Measurements from ENCODE around the gene HBZ.

HBZ gene

GRCh38 chr16:129075-129474 is 23.4 kb upstream of the HBZ start:
- H3K9me3 ChIP-seq: no peaks in the 10 kb centered on the region
- no peak for DNase-seq
- intact Hi-C loops (cut with DNase I; ENCODE audit: low total_unique reads): no loop called here
- H3K4me3 ChIP-seq: no peak overlapping the region
- no peaks in the 10 kb centered on the region for H3K27me3 ChIP-seq
- TF ChIP-seq, protein P1, sequence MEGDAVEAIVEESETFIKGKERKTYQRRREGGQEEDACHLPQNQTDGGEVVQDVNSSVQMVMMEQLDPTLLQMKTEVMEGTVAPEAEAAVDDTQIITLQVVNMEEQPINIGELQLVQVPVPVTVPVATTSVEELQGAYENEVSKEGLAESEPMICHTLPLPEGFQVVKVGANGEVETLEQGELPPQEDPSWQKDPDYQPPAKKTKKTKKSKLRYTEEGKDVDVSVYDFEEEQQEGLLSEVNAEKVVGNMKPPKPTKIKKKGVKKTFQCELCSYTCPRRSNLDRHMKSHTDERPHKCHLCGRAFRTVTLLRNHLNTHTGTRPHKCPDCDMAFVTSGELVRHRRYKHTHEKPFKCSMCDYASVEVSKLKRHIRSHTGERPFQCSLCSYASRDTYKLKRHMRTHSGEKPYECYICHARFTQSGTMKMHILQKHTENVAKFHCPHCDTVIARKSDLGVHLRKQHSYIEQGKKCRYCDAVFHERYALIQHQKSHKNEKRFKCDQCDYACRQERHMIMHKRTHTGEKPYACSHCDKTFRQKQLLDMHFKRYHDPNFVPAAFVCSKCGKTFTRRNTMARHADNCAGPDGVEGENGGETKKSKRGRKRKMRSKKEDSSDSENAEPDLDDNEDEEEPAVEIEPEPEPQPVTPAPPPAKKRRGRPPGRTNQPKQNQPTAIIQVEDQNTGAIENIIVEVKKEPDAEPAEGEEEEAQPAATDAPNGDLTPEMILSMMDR (IDR thresholded peaks at IDR 0.05): no peak
- H3K36me3 ChIP-seq: peaks cover 0 to 13% (median 0%) of the 10 kb centered on the region in 3 donors
- H3K4me1 ChIP-seq: no peaks in the 10 kb centered on the region
- no peak overlapping the region for H3K27ac ChIP-seq

DNA sequence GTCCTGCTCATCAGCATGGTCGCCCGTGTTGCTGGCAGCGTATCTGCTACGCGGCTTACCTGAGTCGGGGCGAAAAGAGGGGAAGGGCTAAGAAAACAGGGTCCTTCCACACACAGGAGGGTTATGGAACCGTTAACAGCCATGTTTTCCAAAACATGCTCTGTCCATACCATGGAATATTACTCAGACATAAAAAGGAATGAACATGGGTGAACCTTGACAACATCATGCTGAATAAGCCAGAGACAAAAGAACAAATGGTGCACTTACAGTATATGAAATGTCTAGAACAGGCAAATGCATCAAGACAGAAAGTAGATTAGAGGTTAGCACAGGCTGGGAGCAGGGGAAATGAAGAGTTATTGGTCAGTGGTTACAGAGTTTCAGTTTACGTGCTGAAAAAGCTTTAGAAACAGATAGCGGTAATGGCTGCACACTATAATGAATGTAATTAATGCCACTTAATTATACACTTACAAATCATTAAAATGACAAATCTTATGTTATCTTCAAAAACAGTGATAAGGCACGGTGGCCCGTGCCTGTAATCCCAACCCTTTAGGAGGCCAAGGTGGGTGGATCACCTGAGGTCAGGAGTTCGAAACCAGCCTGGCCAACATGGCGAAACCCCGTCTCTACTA is 21.8 kb upstream of the HBZ start:
- intact Hi-C loops (cut with DNase I; ENCODE audit: low total_unique reads): no loop called here
- Histone ChIP-seq H3K27ac (no peak overlapping the region), H3K4me1 (no peaks in the 10 kb centered on the region), H3K27me3 (no peaks in the 10 kb centered on the region), H3K36me3 (peaks cover 0 to 7% (median 0%) of the 10 kb centered on the region in 3 donors), H3K9me3 (no peaks in the 10 kb centered on the region), H3K4me3 (no peak overlapping the region)
- no peak for DNase-seq
- TF ChIP-seq, protein P1 (IDR thresholded peaks at IDR 0.05): no peak

DNA sequence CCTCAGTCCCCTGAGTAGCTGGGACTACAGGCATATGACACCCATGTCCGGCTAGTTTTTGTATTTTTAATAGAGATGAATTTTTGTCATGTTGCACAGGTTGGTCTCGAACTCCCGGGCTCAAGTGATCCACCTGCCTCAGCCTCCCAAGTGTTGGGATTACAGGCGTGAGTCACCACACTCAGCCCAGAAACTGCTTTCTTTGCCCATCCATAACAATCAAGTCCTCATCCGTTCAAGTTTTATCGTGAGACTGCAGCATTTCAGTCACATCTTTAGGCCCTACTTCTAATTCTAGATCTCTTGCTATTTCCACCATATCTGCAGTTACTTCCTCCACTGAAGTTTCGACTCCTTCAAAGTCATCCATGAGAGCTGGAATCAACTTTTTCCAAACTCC is 20.3 kb upstream of the HBZ start:
- no peaks in the 10 kb centered on the region for H3K27me3 ChIP-seq
- H3K4me3 ChIP-seq: no peak overlapping the region
- DNase-seq: no peak
- intact Hi-C loops (cut with DNase I; ENCODE audit: low total_unique reads): no loop called here
- H3K36me3 ChIP-seq: peaks cover 0 to 7% (median 0%) of the 10 kb centered on the region in 3 donors
- TF ChIP-seq, protein P1 (IDR thresholded peaks at IDR 0.05): no peak
- no peaks in the 10 kb centered on the region for H3K9me3 ChIP-seq
- peaks cover 0 to 10% (median under 1%) of the 10 kb centered on the region in 4 donors for H3K4me1 ChIP-seq
- no peak overlapping the region for H3K27ac ChIP-seq

DNA sequence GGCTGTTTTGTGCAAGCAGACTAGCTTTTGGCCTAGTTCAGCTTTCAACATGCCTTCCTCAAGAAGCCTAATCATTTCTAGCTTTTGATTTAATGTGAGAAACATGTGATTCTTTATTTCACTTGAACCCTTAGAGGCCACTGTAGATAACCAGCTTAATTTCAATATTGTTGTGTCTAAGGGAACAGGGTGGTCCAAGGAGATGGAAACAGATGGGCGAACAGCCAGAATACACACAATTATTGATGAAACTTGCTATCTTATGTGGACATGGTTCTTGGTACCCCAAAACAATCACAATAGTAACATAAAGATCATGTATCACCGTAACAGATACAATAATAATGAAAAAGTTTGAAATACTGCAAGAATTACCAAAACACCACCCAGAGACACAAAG is 18.7 kb upstream of the HBZ start:
- peaks cover 0 to 19% (median 5%) of the 10 kb centered on the region in 4 donors for H3K4me1 ChIP-seq
- intact Hi-C loops (cut with DNase I; ENCODE audit: low total_unique reads): no loop called here
- TF ChIP-seq, protein P1 (IDR thresholded peaks at IDR 0.05): no peak

DNA sequence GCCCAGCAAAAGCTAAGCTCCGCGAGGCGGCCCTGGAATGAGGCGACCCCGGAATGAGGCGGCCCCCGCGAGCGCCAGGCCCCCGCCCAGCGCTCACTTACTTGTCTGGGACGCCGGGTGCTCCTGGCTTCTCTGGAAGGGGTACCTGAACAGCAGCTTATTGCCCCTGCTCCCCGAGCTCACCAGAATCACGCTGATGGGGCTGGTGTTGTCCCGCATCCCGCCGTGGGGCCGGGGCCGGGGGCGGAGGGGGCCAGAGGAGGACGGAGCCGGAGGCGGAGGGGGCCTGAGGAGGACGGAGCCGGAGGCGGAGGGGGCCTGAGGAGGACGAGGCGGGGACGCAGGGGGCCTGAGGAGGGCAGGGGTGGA is 14.4 kb upstream of the HBZ start:
- Histone ChIP-seq H3K36me3 (no peaks in the 10 kb centered on the region), H3K4me3 (peak overlapping the region; percentile 69 to 71), H3K27ac (peak overlapping the region; percentile 87 to 91), H3K4me1 (peaks cover 0 to 23% (median 5%) of the 10 kb centered on the region in 4 donors), H3K27me3 (peaks cover 0 to 2% of the 10 kb centered on the region in 2 donors), H3K9me3 (no peaks in the 10 kb centered on the region)
- DNase-seq: peak; percentile 24 to 69
- TF ChIP-seq, protein P1 (IDR thresholded peaks at IDR 0.05): no peak
- intact Hi-C loops (cut with DNase I; ENCODE audit: low total_unique reads): no loop called here

More for the DNA sequence above, 18.7 kb upstream of the HBZ start:
- Histone ChIP-seq H3K27ac (no peak overlapping the region), H3K27me3 (no peaks in the 10 kb centered on the region), H3K36me3 (peaks cover 0 to 7% (median 0%) of the 10 kb centered on the region in 3 donors), H3K9me3 (no peaks in the 10 kb centered on the region), H3K4me3 (no peak overlapping the region)
- DNase-seq: no peak
